Measurements from ENCODE around the gene DBX1.
"Not testable (repeated sequence)": the region's sequence is repeated elsewhere in the genome, so short reads cannot be mapped to it uniquely, and the experiment has no call there.

DBX1 gene

GRCh38 chr11:20160425-20161229, at the start of gene DBX1:
Gene DBX1, minus strand, starts transcription at chr11:20160475. Its CDS starts 151 bp downstream, at chr11:20160324.
- DNase-seq (ENCODE audit: low read depth in 2 of 2), result no peak

GRCh38 chr11:20208622-20209111, 48.4 kb upstream of the DBX1 start:
- DNase-seq (ENCODE audit: low read depth in 2 of 2), result no peak

- no peak for DNase-seq (ENCODE audit: low read depth in 2 of 2)
Observed at GRCh38 chr11:20207781-20208621, 47.7 kb upstream of the DBX1 start.

DNA sequence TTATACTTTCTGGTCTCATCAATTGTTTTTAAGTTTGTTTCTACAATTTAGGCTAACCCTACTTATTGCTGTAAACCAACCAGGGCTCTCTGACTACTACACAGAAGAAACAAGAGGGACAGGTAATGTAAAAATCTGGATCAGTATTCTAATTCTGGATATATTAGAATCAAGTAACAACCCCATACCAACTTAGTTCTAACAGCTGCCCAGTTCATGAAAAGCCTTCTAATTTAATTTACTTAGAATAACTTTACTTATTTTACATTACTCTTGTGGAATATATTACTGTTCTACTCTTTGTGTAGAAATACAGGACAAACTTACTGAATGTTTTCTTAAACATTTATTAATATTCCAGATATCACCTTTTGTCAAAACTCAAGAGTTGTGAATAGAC, 45.5 kb upstream of the DBX1 start:
- no peak for DNase-seq (ENCODE audit: low read depth in 2 of 2)

DNA sequence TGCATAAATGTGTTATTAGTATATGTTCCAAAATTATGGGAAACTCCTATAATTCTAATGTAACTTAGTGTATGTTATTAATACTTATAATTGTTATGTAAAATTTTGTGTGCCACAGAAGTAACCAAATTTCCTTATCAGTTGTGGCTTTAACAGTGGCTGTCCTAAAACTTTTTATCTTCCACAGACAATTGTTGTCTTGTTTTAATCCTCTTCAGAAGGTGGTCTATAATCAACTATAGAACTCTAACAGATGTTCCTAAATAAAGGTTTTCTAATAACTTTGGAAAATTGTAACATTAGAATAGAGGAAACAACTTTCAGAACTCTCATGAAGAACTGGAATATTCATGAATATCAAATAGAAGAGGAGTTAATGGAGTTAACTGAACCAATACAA, 44.4 kb upstream of the DBX1 start:
- DNase-seq (ENCODE audit: low read depth in 2 of 2), result no peak

DNA sequence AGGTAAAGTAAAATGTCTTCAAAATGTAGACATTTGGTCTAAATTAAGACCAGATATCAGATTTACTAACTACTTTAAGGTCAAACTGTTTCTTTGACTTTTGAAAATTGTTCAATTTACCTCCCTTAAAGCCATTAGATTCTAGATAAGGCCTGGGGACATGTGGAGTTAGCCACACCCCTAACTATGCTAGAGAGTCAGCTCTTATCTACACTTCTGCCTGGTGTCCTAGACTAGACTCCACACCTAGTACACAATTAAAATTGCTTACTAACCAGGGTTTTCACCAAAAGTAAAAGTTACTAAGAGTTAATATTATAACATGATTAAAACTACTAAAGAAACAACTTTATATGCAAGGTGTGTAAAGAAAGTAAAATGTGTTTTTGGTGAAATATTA, 43.6 kb upstream of the DBX1 start:
- no peak for DNase-seq (ENCODE audit: low read depth in 2 of 2)

GRCh38 chr11:20201231-20201630, 41.0 kb upstream of the DBX1 start:
- no peak for DNase-seq (ENCODE audit: low read depth in 2 of 2)

- DNase-seq (ENCODE audit: low read depth in 2 of 2), result not testable (repeated sequence)
Observed at GRCh38 chr11:20200331-20200955, 40.2 kb upstream of the DBX1 start.

DNA sequence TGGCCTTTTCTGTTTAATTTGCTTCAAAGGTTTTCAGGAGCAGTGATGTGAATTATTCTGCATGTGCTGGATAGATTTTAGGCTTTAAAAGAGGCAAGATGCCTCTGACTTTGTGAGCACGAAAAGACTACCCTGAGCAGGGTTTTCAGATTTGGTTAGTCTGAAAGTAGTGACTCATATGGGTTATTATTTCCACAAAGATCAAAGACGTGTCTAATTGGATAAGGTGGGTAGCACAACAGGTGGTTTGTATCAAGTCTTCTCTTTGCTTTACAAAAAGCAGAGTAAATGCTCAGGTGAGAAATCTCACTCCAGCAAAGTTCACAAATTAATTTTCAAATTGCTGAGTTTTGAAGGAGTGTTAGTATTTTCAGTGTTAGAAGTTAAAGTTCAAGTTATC, 37.6 kb upstream of the DBX1 start:
- no peak for DNase-seq (ENCODE audit: low read depth in 2 of 2)

DNA sequence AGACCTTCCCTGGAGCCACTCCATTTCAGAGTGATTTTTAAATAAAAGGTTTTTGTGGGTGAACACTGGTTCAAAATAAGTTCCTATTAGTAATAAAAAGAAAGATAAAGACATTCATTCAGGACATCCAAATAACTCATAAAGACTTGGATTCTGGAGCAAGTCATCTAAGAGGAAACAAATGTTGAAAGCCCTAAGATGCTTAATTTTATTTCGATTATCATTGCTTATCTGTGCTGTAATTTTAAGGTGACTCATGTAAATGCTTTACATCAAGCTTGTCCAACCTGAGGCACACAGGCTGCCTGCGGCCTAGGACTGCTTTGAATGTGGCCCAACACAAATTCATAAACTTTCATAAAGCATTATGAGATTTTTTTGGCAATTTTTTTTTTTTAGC, 34.2 kb upstream of the DBX1 start:
- no peak for DNase-seq (ENCODE audit: low read depth in 2 of 2)

- no peak for DNase-seq (ENCODE audit: low read depth in 2 of 2)
Observed at GRCh38 chr11:20193307-20193706, 33.0 kb upstream of the DBX1 start.

GRCh38 chr11:20192641-20193040, 32.4 kb upstream of the DBX1 start:
- DNase-seq (ENCODE audit: low read depth in 2 of 2), result no peak

DNA sequence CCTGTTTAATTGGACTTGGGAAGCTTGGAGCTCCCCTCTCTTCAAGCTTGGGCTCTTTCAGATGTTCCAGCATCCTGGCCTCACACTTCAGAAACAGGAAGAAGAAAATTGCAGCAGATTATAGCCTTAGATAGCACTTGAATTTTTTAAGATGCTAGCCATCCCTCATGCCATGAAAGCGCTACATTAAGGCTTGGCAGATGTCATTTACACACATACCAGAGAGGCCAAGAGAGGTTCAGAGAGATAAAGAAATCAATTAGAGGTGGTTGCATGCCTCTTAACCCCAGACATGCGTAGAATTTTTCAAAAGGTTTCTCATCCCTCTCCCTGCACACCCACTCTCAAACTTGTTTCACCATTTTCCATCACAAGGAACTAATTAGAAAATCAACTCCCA, 31.9 kb upstream of the DBX1 start:
- DNase-seq (ENCODE audit: low read depth in 2 of 2), result no peak

GRCh38 chr11:20178976-20179375, 18.7 kb upstream of the DBX1 start:
- DNase-seq (ENCODE audit: low read depth in 2 of 2), result no peak

DNA sequence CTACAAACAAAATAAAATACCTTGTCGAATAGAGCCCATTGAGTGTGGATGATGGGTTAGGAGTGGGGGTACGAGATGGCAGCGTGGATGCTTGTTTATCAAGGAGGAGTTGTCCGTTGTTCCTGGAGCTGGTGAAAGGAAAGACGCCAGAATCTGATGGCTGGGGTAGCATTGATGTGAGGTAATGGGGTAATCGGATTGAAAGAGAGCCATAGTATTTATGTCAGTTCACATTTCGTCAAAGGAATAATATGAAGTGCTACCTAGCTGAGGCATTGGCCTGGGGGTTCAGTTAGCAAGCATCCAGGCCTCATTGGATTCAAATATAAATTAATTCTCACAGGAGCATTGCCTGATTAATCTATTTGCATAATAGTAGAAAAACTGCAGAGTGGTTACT, 16.9 kb upstream of the DBX1 start:
- DNase-seq (ENCODE audit: low read depth in 2 of 2), result no peak

- DNase-seq (ENCODE audit: low read depth in 2 of 2), result no peak
Observed at GRCh38 chr11:20172721-20173447, 12.6 kb upstream of the DBX1 start.

DNA sequence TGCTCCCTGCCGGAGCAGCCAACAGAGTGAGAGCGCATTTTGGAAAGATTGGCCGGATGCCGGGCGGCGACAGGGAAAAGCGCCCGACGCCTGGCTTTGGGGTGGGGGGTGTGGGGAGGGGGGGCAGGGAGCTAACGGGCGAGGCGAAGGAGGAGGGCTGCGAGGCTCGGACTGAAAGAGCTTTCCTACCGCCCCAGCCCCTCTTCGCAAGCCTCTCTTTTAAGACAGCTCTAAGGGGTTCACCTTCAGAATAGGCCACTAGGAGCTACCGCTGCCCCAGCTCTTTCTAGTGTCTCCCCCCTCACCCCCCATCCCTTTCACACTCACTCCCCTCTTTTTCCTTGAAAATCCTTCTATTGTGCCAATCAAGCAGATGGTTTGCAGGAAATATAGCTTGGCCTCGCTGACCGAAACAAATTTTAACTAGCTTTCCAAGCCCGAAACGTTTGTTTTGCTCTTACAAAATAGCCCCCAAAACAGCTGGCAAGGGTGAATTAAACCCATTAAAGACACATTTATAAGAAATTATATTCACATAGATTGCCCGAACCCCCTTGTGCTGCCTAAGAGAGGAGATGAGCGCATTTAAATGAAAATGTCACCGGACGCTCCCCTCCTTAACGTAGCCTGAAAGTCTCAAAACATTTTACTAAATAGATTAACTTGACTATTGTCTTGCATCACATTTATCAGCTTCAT, 3.7 kb upstream of the DBX1 start:
- no peak for DNase-seq (ENCODE audit: low read depth in 2 of 2)

- DNase-seq (ENCODE audit: low read depth in 2 of 2), result no peak
Observed at GRCh38 chr11:20162824-20163782, 2.8 kb upstream of the DBX1 start.

- DNase-seq (ENCODE audit: low read depth in 2 of 2), result no peak
Observed at GRCh38 chr11:20161923-20162744, 1.9 kb upstream of the DBX1 start.

All from stimulated activated CD4-positive, alpha-beta T cell treated with anti-CD3 and anti-CD28 coated beads, Interleukin-12 subunit alpha, Interleukin-12 subunit beta, amount 100 ng/mL, for 24 hours (primary cell).